Measurements from ENCODE around the gene NMU.

GRCh38 chr4:55547918-55548317, 88.2 kb downstream of the NMU start:
- TF ChIP-seq CTCF (IDR thresholded peaks at IDR 0.05; ENCODE audit: low read length) (no peak), EZH2phosphoT487 (IDR thresholded peaks at IDR 0.05; ENCODE audit: low read length) (no peak), EZH2 (optimal IDR thresholded peaks at IDR 0.05; ENCODE audit: low read depth, low read length) (no peak)

All from MM.1S (cell line).